GM19351 (cell line): ENCODE results near the gene EDN1.

Experiments used
- ATAC-seq: cut with Tn5 transposase; IDR thresholded peaks from one replicate; pipeline ENCODE4 v1.9.1; 2021; ENCODE audit warnings: mild to moderate bottlenecking, moderate library complexity; ENCODE audit not compliant: unreplicated experiment

The EDN1 gene

GRCh38 chr6:12344961-12345693, 55.0 kb downstream of the EDN1 start:
- no peak for ATAC-seq

- no peak for ATAC-seq
These were observed 55.5 kb downstream of the EDN1 start for GRCh38 chr6:12345694-12346058.
